Measurements from ENCODE around the gene PARK7. TPM values are rescaled to one million over a fixed set of nuclear protein-coding genes. Genes with fewer than 3 reads are reported as not detected.

Gene PARK7
- total RNA-seq, 6 experiments from 2014 or later: 144 to 218 (median 173) TPM

DNA sequence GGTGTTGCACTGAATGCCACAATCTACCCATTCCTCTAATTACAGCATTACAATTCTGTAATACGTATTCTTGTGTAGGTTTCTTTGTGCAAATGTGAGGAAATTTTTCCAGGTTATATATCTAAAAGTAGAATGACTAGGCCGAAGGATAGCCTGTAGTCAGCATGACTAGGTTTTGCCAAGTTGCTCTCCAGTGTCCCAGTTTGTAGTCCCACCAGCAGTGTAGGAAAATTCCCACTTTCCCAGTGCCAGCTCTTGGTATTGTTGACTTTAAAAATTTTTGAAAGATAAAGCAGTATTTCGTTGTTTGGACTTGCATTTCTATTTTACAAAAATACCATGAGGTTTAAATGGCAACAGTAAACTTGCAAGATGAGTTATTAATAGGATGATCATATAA, 3.0 kb downstream of the PARK7 start:
- intact Hi-C loops (cut with DNase I): no loop called here
- Histone ChIP-seq H3K36me3 (peaks cover 0 to 50% (median 29%) of the 10 kb centered on the region in 4 donors), H3K4me1 (peaks cover 0 to 30% (median 9%) of the 10 kb centered on the region in 4 donors), H3K27ac (no peak overlapping the region), H3K4me3 (no peak overlapping the region), H3K9me3 (no peaks in the 10 kb centered on the region), H3K27me3 (no peaks in the 10 kb centered on the region)
- TF ChIP-seq POLR2A (IDR thresholded peaks at IDR 0.05): no peak
- TF ChIP-seq, protein P1, sequence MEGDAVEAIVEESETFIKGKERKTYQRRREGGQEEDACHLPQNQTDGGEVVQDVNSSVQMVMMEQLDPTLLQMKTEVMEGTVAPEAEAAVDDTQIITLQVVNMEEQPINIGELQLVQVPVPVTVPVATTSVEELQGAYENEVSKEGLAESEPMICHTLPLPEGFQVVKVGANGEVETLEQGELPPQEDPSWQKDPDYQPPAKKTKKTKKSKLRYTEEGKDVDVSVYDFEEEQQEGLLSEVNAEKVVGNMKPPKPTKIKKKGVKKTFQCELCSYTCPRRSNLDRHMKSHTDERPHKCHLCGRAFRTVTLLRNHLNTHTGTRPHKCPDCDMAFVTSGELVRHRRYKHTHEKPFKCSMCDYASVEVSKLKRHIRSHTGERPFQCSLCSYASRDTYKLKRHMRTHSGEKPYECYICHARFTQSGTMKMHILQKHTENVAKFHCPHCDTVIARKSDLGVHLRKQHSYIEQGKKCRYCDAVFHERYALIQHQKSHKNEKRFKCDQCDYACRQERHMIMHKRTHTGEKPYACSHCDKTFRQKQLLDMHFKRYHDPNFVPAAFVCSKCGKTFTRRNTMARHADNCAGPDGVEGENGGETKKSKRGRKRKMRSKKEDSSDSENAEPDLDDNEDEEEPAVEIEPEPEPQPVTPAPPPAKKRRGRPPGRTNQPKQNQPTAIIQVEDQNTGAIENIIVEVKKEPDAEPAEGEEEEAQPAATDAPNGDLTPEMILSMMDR (IDR thresholded peaks at IDR 0.05): no peak
- no peak for DNase-seq
- ATAC-seq: no peak
- 77% methylated on average over 3 of the region's 3 CpGs for WGBS (ENCODE audit: insufficient coverage, low coverage, low lambda C conversion rate, missing lambda C conversion rate)

DNA sequence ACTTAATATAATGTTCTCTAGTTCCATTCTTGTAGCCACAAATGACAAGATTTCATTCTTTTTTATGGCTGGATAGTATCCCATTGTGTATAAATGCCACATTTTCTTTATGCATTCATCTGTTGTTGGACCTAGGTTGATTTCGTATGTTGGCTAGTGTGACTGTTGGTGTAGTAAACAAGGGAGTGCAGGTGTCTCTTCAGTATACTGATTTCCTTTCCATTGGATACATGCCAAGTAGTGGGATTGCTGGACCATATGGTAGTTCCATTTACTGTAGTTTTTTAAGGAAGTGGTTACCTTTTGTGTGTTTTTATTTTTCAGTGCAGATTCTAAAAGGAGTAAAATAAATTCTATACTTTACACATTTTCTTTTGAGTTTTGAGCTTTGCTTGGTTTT, 5.7 kb downstream of the PARK7 start:
- peak in 2 of 4 donors; percentile 8 to 11 for ATAC-seq
- intact Hi-C loops (cut with DNase I): no loop called here
- WGBS (ENCODE audit: insufficient coverage, low coverage, low lambda C conversion rate, missing lambda C conversion rate): 31% methylated on average over 1 of the region's 1 CpG
- Histone ChIP-seq H3K9me3 (no peaks in the 10 kb centered on the region), H3K27ac (no peak overlapping the region), H3K4me3 (no peak overlapping the region), H3K27me3 (no peaks in the 10 kb centered on the region), H3K36me3 (peaks cover 0 to 77% (median 41%) of the 10 kb centered on the region in 4 donors), H3K4me1 (peaks cover 0 to 39% (median 5%) of the 10 kb centered on the region in 4 donors)
- TF ChIP-seq POLR2A (IDR thresholded peaks at IDR 0.05): no peak
- TF ChIP-seq, protein P1 (IDR thresholded peaks at IDR 0.05): no peak
- no peak for DNase-seq

DNA sequence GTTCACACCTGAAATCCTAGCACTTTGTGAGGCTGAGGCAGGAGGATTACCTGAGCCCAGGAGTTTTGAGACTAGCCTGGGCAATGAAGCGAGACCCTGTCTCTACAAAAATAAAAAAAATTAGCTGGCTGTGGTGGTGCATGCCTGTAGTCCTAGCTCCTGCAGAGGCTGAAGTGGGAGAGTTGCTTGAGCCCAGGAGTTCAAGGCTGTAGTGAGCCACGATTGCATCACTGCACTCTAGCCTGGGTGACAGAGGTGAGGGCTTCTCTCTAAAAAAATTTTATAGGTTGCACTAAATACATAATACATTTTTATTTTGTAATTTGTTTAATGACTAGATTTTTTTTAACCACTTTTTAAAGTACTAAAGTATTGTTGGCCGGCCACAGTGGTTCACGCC, 6.1 kb downstream of the PARK7 start:
- Histone ChIP-seq H3K4me1 (peaks cover 0 to 35% (median 5%) of the 10 kb centered on the region in 4 donors), H3K36me3 (peaks cover 0 to 82% (median 43%) of the 10 kb centered on the region in 4 donors), H3K9me3 (no peaks in the 10 kb centered on the region), H3K27ac (no peak overlapping the region), H3K27me3 (no peaks in the 10 kb centered on the region), H3K4me3 (no peak overlapping the region)
- DNase-seq (peak in 2 of 3 donors; percentile 59 to 66), ATAC-seq (peak; percentile 63 to 85 (median 66))
- 76% methylated on average over 4 of the region's 4 CpGs for WGBS (ENCODE audit: insufficient coverage, low coverage, low lambda C conversion rate, missing lambda C conversion rate)
- TF ChIP-seq, protein P1 (IDR thresholded peaks at IDR 0.05): no peak
- TF ChIP-seq POLR2A (IDR thresholded peaks at IDR 0.05): no peak
- intact Hi-C loops (cut with DNase I): no loop called here

DNA sequence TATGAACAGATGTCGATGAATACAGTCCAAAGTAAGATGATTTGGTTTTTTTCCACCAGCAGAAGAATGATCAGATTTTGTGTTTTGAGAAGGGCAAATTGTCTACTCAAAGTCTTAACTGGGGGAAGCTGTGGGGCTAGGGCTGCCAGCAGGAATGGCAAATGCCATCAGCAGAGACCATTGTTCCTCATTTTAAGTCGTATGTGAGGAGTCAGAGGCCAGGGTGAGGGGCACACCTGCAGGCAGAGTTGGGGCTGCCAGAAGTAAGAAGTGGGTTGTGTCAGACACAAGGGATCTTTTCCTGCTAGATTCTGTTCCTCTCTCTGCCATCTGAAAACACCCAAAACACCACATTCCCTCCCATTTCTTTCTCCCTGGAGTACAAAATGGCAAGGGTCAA, 8.7 kb downstream of the PARK7 start:
- no peak overlapping the region for H3K4me3 ChIP-seq
- no peak for DNase-seq
- TF ChIP-seq POLR2A (IDR thresholded peaks at IDR 0.05): no peak
- TF ChIP-seq, protein P1 (IDR thresholded peaks at IDR 0.05): no peak
- no peak overlapping the region for H3K27ac ChIP-seq
- no peaks in the 10 kb centered on the region for H3K9me3 ChIP-seq
- peaks cover 0 to 60% (median 34%) of the 10 kb centered on the region in 4 donors for H3K36me3 ChIP-seq
- intact Hi-C loops (cut with DNase I): loop anchor here in 1 of 2 donors (10.0 kb wide), 1 partner anchor 375 kb away; no protein-coding TSS in a partner anchor
- H3K4me1 ChIP-seq: peaks cover 0 to 31% (median 5%) of the 10 kb centered on the region in 4 donors
- WGBS (ENCODE audit: insufficient coverage, low coverage, low lambda C conversion rate, missing lambda C conversion rate): 71% methylated on average over 2 of the region's 2 CpGs
- no peak for ATAC-seq
- no peaks in the 10 kb centered on the region for H3K27me3 ChIP-seq

Data from right lobe of liver (tissue), 6 donors.